HepG2 (cell line): ENCODE measurements around the gene RRP36. TPM values are rescaled to one million over a fixed set of nuclear protein-coding genes. Genes with fewer than 3 reads are reported as not detected.

Experiments
- ATAC-seq: fragments of 200-7000 bp; cut with Tn5 transposase; 3 replicates; pipeline ENCODE4 v1.9.1; 2020; ENCODE audit warnings: mild to moderate bottlenecking, moderate library complexity
- BruUV-seq: library from RNA; stranded (reverse); fragments of 400-500 nt; replicated peaks from 2 replicates; lab custom pipeline; 2021; lab: Mats Ljungman, UMichigan
- CTCF ChIA-PET: fragments of 300-600 bp; formaldehyde crosslinking; extraction: SDS; loops from one replicate; lab custom pipeline; 2021; ENCODE audit warnings: low total read pairs, inconsistent platforms, low intra/inter-chr PET ratio; lab: Yijun Ruan, JAX
- POLR2A ChIA-PET: fragments of 350-600 bp; sonication (Branson Sonifier 250); formaldehyde crosslinking; loops from one replicate; lab custom pipeline; 2020; ENCODE audit warnings: antibody characterized with exemption, inconsistent platforms; lab: Yijun Ruan, JAX
- DNase-seq: peaks from one replicate; pipeline ENCODE4 v3.0.0-alpha.2; 2015; ENCODE audit warnings: low spot score
- FAIRE-seq: peaks from 3 replicates; lab custom pipeline; 2011; peaks lifted over from hg19 to GRCh38; lab: Jason Lieb, UNC
- H2AFZ ChIP-seq: one replicate; pipeline ENCODE4 v1.6.1; 2011; ENCODE audit warnings: low read length, inconsistent platforms
- H3K27ac ChIP-seq: fragments of 300-600 bp; 3 replicates; pipeline ENCODE4 v1.8.0; 2011; ENCODE audit warnings: mixed run types, mild to moderate bottlenecking, mixed read lengths, low read length, inconsistent platforms; ENCODE audit not compliant: insufficient read depth; ENCODE audit errors: extremely low read length
- H3K27me3 ChIP-seq, 2 experiments: fragments of 200-600 bp in 1 of 2; 2 replicates in 1 of 2; 3 replicates in 1 of 2; pipeline versions ENCODE4 v1.6.0 to v1.8.0; 2011; ENCODE audit warnings: low read length in 2 of 2, mild to moderate bottlenecking in 2 of 2, moderate library complexity in 2 of 2, inconsistent platforms in 1 of 2; ENCODE audit not compliant: insufficient read depth in 2 of 2, control insufficient read depth in 1 of 2
- H3K36me3 ChIP-seq, 2 experiments: fragments of 200-600 bp in 1 of 2; replicated peaks in 1 of 2; 2 replicates in 1 of 2; 3 replicates in 1 of 2; pipeline versions ENCODE4 v1.5.1 to v1.8.0; 2011; ENCODE audit warnings: low read length in 2 of 2, inconsistent platforms in 1 of 2; ENCODE audit not compliant: insufficient read depth in 2 of 2, control insufficient read depth in 1 of 2
- H3K4me1 ChIP-seq: 2 replicates; pipeline ENCODE4 v1.5.1; 2012; ENCODE audit warnings: low read length, inconsistent platforms; ENCODE audit not compliant: insufficient read depth
- H3K4me2 ChIP-seq: 2 replicates; pipeline ENCODE4 v1.6.0; 2011; ENCODE audit warnings: low read depth, low read length, inconsistent platforms
- H3K4me3 ChIP-seq, 3 experiments: fragments of 200-600 bp in 1 of 3; sonication (generic), shearing (Covaris generic) in 1 of 3; replicated peaks in 1 of 3; 2 replicates each; pipeline ENCODE4 v1.5.1; 2011 to 2016; ENCODE audit warnings: low read length in 3 of 3, inconsistent platforms in 2 of 3, low read depth in 2 of 3, mild to moderate bottlenecking in 2 of 3, control low read depth in 1 of 3, mixed read lengths in 1 of 3; ENCODE audit not compliant: insufficient read depth in 1 of 3
- H3K79me2 ChIP-seq: one replicate; pipeline ENCODE4 v1.6.1; 2011; ENCODE audit warnings: low read length, inconsistent platforms; ENCODE audit not compliant: insufficient read depth
- H3K9ac ChIP-seq: 2 replicates; pipeline ENCODE4 v1.6.0; 2011; ENCODE audit warnings: mild to moderate bottlenecking, low read depth, low read length, inconsistent platforms; ENCODE audit not compliant: insufficient read depth
- H3K9me3 ChIP-seq: 2 replicates; pipeline ENCODE4 v1.5.1; 2012; ENCODE audit warnings: mild to moderate bottlenecking, low read length
- H4K20me1 ChIP-seq: 2 replicates; pipeline ENCODE4 v1.6.0; 2011; ENCODE audit warnings: inconsistent platforms, mild to moderate bottlenecking, low read length, moderate library complexity; ENCODE audit not compliant: insufficient read depth
- AKNA ChIP-seq: sonication (generic); formaldehyde crosslinking; IDR thresholded peaks from 2 replicates; pipeline ENCODE4 v1.4.0; 2020; ENCODE audit warnings: missing genetic modification reagents, borderline replicate concordance
- ETV6 ChIP-seq: sonication (generic); formaldehyde crosslinking; conservative IDR thresholded peaks from 2 replicates; pipeline ENCODE4 v1.4.0; 2020; ENCODE audit warnings: missing genetic modification reagents
- HDAC6 ChIP-seq: fragments of 200-600 bp; sonication (generic); IDR thresholded peaks from 2 replicates; pipeline ENCODE4 v1.7.0; 2017; ENCODE audit warnings: mild to moderate bottlenecking, antibody characterized with exemption, low read length, low read depth
- IRF1 ChIP-seq: sonication (generic); formaldehyde crosslinking; IDR thresholded peaks from 2 replicates; pipeline ENCODE4 v1.4.0; 2020; ENCODE audit warnings: low read depth, mild to moderate bottlenecking, missing genetic modification reagents
- NFATC3 ChIP-seq: sonication (generic); formaldehyde crosslinking; IDR thresholded peaks from 2 replicates; pipeline ENCODE4 v1.5.1; 2020; ENCODE audit warnings: mild to moderate bottlenecking, missing genetic modification reagents
- SRY ChIP-seq: sonication (generic); formaldehyde crosslinking; IDR thresholded peaks from 2 replicates; pipeline ENCODE4 v1.8.0; 2022; ENCODE audit warnings: mild to moderate bottlenecking, missing genetic modification reagents
- ZNF407 ChIP-seq: sonication (generic); formaldehyde crosslinking; IDR thresholded peaks from one replicate; pipeline ENCODE4 v1.5.1; 2020; ENCODE audit warnings: mild to moderate bottlenecking, missing genetic modification reagents; ENCODE audit errors: not compliant biosample characterization
- WGBS: methylation state at CpG from one replicate; pipeline ENCODE4 v1.1.6; 2017; ENCODE audit warnings: low lambda C conversion rate; 5-methylcytosine and 5-hydroxymethylcytosine counted together
- in situ Hi-C: cut with HindIII; loops from 2 replicates; pipeline ENCODE4 v1.10.0; 2017; ENCODE audit warnings: low pct_unique_long_range_greater_than_20kb; ENCODE audit not compliant: extremely low pct_ligation_motif_present
- intact Hi-C: fragments of 100-400 bp; cut with micrococcal nuclease; formaldehyde crosslinking; loops from one replicate; pipeline ENCODE4 v1.10.0; 2022; ENCODE audit not compliant: unreplicated experiment
- polyA plus RNA-seq, 8 experiments: library from polyadenylated mRNA; depleted of rRNA in 3 of 8; stranded (reverse) in 7 of 8; unstranded in 1 of 8; fragments of >200 nt; fragmentation: Illumina TruSeq in 4 of 8; extraction: Trizol in 4 of 8; gene quantifications; 2 replicates each; pipeline versions ENCODE4 v1.2.1 to v1.2.3, GENCODE V29; 2011 to 2016; ENCODE audit warnings: low read depth in 4 of 8, missing spikeins in 1 of 8, mixed read lengths in 1 of 8; ENCODE audit not compliant: insufficient read depth in 1 of 8
- total RNA-seq, 5 experiments: library from RNA; depleted of rRNA; stranded (reverse); fragments of >200 nt; fragmentation: Illumina TruSeq; extraction: Trizol; gene quantifications; 2 replicates each; pipeline ENCODE4 v1.2.3, GENCODE V29; 2016; ENCODE audit warnings: low read depth in 1 of 5

The RRP36 gene
- total and polyA plus RNA-seq, 2 of the 13 experiments (the other 11 are each of a cell fraction or from before 2014, with no cell fraction given), result 29.5 to 144 TPM

- no peak overlapping the region for H3K4me2 ChIP-seq
- DNase-seq, result no peak
- H4K20me1 ChIP-seq, result no peaks in the 10 kb centered on the region
- FAIRE-seq, result no peak
- ChIA-PET POLR2A (no interaction called here), CTCF (no interaction called here)
- no TSS peak for BruUV-seq
- ATAC-seq, result no peak
- no peak overlapping the region for H2AFZ ChIP-seq
- TF ChIP-seq SRY (CRISPR knock-in tag), result no peak
- no peak for TF ChIP-seq ETV6 (CRISPR knock-in tag)
- TF ChIP-seq ZNF407, result no peak
- no peak for TF ChIP-seq IRF1 (CRISPR knock-in tag)
- no peak for TF ChIP-seq HDAC6
- no peak for TF ChIP-seq AKNA (CRISPR knock-in tag)
- no peak for TF ChIP-seq NFATC3 (CRISPR knock-in tag)
- peaks cover 0 to 3% of the 10 kb centered on the region in 2 experiments; a peak in 1 of 5 replicates for H3K27me3 ChIP-seq
- in situ Hi-C loops, result no loop called here
- peaks cover 20% of the 10 kb centered on the region for H3K79me2 ChIP-seq
- no peak overlapping the region for H3K27ac ChIP-seq
- 96% methylated on average over 5 of the region's 5 CpGs for WGBS
- intact Hi-C loops, result no loop called here
- peaks cover 36 to 57% of the 10 kb centered on the region in 2 experiments for H3K36me3 ChIP-seq
- peaks cover 12% of the 10 kb centered on the region for H3K4me1 ChIP-seq
- no peak overlapping the region for H3K4me3 ChIP-seq
- H3K9me3 ChIP-seq, result no peaks in the 10 kb centered on the region
- H3K9ac ChIP-seq, result no peak overlapping the region
Measured at GRCh38 chr6:43026365-43026764, 4.9 kb downstream of the RRP36 start.
